Measurements from ENCODE around the gene TIE1. TPM values are rescaled to one million over a fixed set of nuclear protein-coding genes. Genes with fewer than 3 reads are reported as not detected.
"Not testable (repeated sequence)": the region's sequence is repeated elsewhere in the genome, so short reads cannot be mapped to it uniquely, and the experiment has no call there.

The TIE1 gene
- total RNA-seq, 2 experiments from 2014 or later = not detected

DNA sequence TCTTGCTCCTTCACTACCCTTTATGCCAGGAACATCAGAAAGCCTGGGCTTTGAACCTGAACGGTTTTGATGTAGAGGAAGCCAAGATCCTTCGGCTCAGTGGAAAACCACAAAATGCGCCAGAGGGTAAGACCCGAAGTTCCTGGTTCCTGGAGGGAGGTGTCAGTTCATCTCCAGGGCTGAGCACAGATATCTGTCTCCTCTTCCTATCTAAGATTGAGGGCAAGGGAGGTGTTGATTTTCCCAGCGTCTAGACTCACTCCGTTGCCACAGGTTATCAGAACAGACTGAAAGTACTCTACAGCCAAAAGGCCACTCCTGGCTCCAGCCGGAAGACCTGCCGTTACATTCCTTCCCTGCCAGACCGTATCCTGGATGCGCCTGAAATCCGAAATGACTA, 58.9 kb downstream of the TIE1 start:
- H3K27ac Mint-ChIP-seq = peak overlapping the region; percentile 95
- ChIA-PET CTCF (interaction anchor here (0.9 to 1.6 kb wide), 2 partner anchors 9 to 18 kb away, joined by 3 read pairs; partner anchors contain the start of gene ELOVL1), POLR2A (interaction anchor here (0.7 to 1.2 kb wide), 2 partner anchors 9 to 120 kb away, joined by 3 read pairs; no protein-coding TSS in a partner anchor)
- no peak for DNase-seq
- H3K27me3 Mint-ChIP-seq = no peaks in the 10 kb centered on the region
- H3K9me3 Mint-ChIP-seq = no peaks in the 10 kb centered on the region
- H3K36me3 Mint-ChIP-seq (ENCODE audit: low read depth) = peaks cover 55% of the 10 kb centered on the region
- H3K4me1 Mint-ChIP-seq = peaks cover 56% of the 10 kb centered on the region
- H3K4me3 Mint-ChIP-seq = peak overlapping the region; percentile 99

DNA sequence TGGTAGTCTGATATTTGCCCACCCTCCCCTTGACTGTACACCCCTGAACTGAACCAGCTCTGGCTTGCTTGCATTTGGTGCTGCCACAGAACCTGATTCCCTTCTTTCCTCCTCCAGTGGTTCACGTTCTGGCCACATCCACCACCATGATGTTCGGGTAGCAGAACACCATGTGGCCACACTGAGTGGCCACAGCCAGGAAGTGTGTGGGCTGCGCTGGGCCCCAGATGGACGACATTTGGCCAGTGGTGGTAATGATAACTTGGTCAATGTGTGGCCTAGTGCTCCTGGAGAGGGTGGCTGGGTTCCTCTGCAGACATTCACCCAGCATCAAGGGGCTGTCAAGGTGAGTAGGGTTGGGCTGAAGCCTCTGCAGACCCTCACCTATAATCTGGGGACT, 59.8 kb downstream of the TIE1 start:
- Mint-ChIP-seq H3K4me3 (peak overlapping the region; percentile 99), H3K27ac (peak overlapping the region; percentile 51), H3K9me3 (no peaks in the 10 kb centered on the region), H3K27me3 (no peaks in the 10 kb centered on the region), H3K4me1 (peaks cover 64% of the 10 kb centered on the region), H3K36me3 (ENCODE audit: low read depth) (peaks cover 63% of the 10 kb centered on the region)
- DNase-seq = no peak
- ChIA-PET CTCF (interaction anchor here (0.5 to 1.6 kb wide), 4 partner anchors 8 to 18 kb away, joined by 3 read pairs; partner anchors contain the start of gene ELOVL1), POLR2A (interaction anchor here (0.7 kb wide), 1 partner anchor 8 kb away, joined by 3 read pairs; no protein-coding TSS in a partner anchor)

DNA sequence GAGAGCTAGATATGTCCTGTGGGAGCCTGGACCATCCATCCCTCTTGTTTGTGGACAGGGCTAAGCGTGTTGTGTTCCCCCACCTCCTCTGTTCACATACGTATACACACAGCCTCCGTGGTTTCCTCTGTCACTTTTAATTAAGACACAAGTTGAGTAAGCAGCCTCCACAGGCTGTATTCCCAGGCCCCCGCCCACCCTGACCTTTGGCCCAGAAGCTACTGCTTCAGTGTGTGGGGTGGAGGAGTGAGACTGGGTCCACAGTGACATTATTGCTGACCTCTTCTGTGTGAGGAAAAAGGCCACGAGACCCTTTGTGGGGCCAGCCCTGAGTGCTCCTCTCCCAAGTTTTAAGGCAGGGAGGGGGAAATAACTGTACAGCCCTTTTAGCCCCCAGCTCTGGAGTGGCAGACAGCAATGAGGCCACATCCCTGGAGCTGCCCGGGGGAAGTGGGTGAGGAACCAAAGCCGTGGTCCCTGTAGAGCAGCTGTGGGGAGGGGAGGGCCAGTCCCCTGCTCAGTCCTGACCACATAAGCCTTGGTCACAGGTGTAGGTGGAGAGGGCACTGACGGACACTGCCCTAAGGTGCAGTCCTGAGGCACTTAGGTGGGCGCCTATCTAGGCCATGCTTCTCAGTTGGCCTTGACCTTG, 62.6 kb downstream of the TIE1 start:
- Mint-ChIP-seq H3K4me1 (peaks cover 65% of the 10 kb centered on the region), H3K36me3 (ENCODE audit: low read depth) (peaks cover 71% of the 10 kb centered on the region)

GRCh38 chr1:43363935-43364525, 63.2 kb downstream of the TIE1 start:
- no peak for DNase-seq
- H3K4me1 Mint-ChIP-seq = peaks cover 71% of the 10 kb centered on the region
- POLR2A ChIA-PET = no interaction called here
- no peaks in the 10 kb centered on the region for H3K9me3 Mint-ChIP-seq
- H3K27ac Mint-ChIP-seq = peak overlapping the region; percentile 19
- no peaks in the 10 kb centered on the region for H3K27me3 Mint-ChIP-seq
- CTCF ChIA-PET = no interaction called here
- H3K36me3 Mint-ChIP-seq (ENCODE audit: low read depth) = peaks cover 72% of the 10 kb centered on the region
- H3K4me3 Mint-ChIP-seq = no peak overlapping the region

More for the DNA sequence above, 62.6 kb downstream of the TIE1 start:
- H3K9me3 Mint-ChIP-seq = no peaks in the 10 kb centered on the region
- no peak overlapping the region for H3K4me3 Mint-ChIP-seq
- ChIA-PET CTCF (no interaction called here), POLR2A (no interaction called here)
- H3K27me3 Mint-ChIP-seq = no peaks in the 10 kb centered on the region
- no peak for DNase-seq
- peak overlapping the region; percentile 19 for H3K27ac Mint-ChIP-seq

DNA sequence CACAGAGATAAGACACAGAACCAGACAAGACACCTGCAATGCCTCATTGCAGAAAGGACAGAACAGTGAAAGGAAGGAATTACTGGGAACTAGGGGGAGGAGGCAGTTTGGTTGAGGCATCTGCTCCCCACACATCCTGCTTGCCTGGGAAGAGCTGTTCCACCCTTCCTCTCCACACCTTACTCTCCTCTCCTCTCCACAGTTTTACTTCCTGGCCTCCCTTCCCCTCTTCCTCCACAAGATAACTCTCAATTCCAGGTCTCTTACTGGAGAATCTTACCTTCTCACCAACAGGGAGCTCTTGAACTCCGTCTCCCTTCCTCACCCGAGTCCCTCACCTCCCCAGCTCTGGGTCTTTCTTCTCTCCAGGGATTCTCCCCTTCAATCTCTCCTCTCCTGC, 64.9 kb downstream of the TIE1 start:
- Mint-ChIP-seq H3K27me3 (no peaks in the 10 kb centered on the region), H3K4me1 (peaks cover 61% of the 10 kb centered on the region), H3K9me3 (no peaks in the 10 kb centered on the region), H3K27ac (peak overlapping the region; percentile 91), H3K36me3 (ENCODE audit: low read depth) (peaks cover 59% of the 10 kb centered on the region), H3K4me3 (peak overlapping the region; percentile 94)
- DNase-seq = no peak
- POLR2A ChIA-PET = no interaction called here
- CTCF ChIA-PET = interaction anchor here (1.5 kb wide), 1 partner anchor 25 kb away, joined by 4 read pairs; the partner anchor contains the start of genes MED8 and SZT2

DNA sequence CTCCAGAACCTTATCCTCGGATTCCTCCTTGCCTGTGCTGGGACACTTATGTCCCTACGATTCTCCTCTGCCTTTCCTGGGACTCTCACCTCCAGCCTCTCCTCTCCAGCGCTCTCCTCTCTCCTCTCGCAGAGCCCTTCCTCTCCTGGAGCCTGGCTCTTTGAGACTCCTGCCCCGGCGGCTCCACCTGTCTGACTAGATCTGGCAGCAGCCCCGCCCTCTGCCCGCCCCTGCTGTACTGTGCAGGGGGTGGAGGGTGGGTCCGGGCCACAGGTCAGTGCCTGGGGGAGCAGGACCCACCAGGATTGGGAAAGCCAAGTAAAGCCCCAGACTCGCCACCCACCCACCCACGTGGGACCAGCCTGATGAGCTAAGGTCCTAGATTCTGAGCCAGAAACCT, 65.4 kb downstream of the TIE1 start:
- POLR2A ChIA-PET = no interaction called here
- H3K4me3 Mint-ChIP-seq = peak overlapping the region; percentile 94

DNA sequence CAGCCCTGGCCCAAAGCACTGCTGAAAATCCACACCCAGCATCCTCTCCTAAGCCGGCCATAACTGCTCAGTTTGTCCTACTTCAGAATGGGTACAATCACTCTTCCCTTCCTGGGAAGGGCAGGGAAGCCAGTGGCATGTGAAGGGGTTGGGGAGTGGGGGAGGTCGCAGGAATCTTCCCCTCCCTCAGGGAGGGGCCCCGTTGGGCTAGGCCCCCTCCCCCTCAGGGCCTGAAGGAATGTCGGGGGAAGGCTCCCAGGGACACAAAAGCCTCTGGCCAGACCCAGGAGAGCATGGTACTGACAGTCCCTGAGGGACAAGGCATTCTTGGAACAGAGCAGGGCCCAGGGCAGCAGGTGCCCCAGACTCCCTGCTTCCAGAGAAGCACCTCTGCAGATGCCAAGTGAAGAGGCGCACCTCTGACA, 65.8 kb downstream of the TIE1 start:
- Mint-ChIP-seq H3K9me3 (no peaks in the 10 kb centered on the region), H3K36me3 (ENCODE audit: low read depth) (peaks cover 49% of the 10 kb centered on the region), H3K4me3 (peak overlapping the region; percentile 94), H3K4me1 (peaks cover 55% of the 10 kb centered on the region), H3K27ac (peak overlapping the region; percentile 91), H3K27me3 (no peaks in the 10 kb centered on the region)
- ChIA-PET POLR2A (interaction anchor here (0.6 kb wide), 1 partner anchor 650 kb away, joined by 4 read pairs; no protein-coding TSS in a partner anchor), CTCF (interaction anchor here (1.0 to 1.5 kb wide), 3 partner anchors 8 to 24 kb away, joined by 3 to 5 read pairs (median 4); partner anchors contain the start of genes CDC20, MED8 and SZT2)
- no peak for DNase-seq

More for the DNA sequence above, 65.4 kb downstream of the TIE1 start:
- Mint-ChIP-seq H3K9me3 (no peaks in the 10 kb centered on the region), H3K36me3 (ENCODE audit: low read depth) (peaks cover 54% of the 10 kb centered on the region), H3K4me1 (peaks cover 59% of the 10 kb centered on the region), H3K27me3 (no peaks in the 10 kb centered on the region), H3K27ac (peak overlapping the region; percentile 91)
- DNase-seq = no peak
- CTCF ChIA-PET = interaction anchor here (1.5 kb wide), 1 partner anchor 24 kb away, joined by 4 read pairs; the partner anchor contains the start of genes MED8 and SZT2

DNA sequence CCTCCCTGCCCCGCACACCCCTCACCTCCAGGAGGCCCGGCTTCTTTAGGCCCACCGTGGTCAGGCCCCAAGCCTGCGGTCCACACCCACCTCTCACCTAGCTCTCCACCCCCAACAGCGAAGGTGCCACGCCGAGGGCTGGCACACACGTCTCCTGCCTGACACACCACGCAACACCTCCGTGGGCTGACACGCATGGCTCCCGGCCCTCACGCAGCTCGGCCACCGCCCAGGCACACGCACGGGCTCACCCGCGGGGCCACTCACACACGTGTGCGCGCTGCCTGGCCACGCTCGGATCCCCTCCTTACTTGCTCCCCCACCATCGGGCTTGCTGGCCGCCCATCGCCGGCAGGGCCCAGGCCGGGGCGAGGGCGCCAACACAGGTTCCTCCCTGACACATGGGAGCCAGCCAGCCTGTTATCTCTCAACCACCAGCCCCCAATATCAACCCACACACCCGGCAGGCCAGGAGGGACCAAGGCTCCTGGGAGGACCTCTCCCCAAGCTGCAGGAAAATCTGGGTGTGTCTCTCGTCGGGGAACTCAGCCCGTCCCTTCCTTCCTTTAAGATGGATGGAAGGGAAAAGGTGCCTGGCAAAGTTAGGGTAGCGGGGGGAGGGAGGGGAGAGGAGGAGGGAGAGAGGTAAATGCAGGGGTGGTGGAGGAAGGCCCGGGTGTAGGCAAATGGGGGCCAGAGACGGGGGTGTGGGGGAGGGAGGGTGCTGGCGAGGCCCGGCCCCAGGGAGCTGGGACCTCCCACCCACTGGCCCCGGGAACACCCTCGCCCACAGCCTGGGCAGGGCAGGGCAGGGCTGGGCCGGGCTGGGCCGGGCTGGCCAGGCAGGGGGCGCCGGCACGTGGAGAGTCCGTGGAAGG, 66.5 kb downstream of the TIE1 start:
- H3K4me3 Mint-ChIP-seq = peak overlapping the region; percentile 94
- H3K9me3 Mint-ChIP-seq = no peaks in the 10 kb centered on the region
- POLR2A ChIA-PET = interaction anchor here (0.5 to 1.6 kb wide), 4 partner anchors 9 to 650 kb away, joined by 3 to 5 read pairs (median 4); partner anchors contain the start of genes CDC20 and KDM4A
- H3K4me1 Mint-ChIP-seq = peaks cover 48% of the 10 kb centered on the region
- peak; percentile 31 for DNase-seq
- peaks cover 43% of the 10 kb centered on the region for H3K36me3 Mint-ChIP-seq (ENCODE audit: low read depth)
- H3K27ac Mint-ChIP-seq = peak overlapping the region; percentile 91
- H3K27me3 Mint-ChIP-seq = no peaks in the 10 kb centered on the region
- CTCF ChIA-PET = interaction anchor here (1.0 to 1.5 kb wide), 8 partner anchors 7 to 23 kb away, joined by 3 to 5 read pairs (median 3); partner anchors contain the start of genes CDC20, MED8 and SZT2

- POLR2A ChIA-PET = interaction anchor here (0.5 to 1.6 kb wide), 4 partner anchors 8 to 282 kb away, joined by 3 to 5 read pairs (median 3); partner anchors contain the start of genes CDC20 and KDM4A
- H3K36me3 Mint-ChIP-seq (ENCODE audit: low read depth) = peaks cover 36% of the 10 kb centered on the region
Observed at GRCh38 chr1:43367904-43368645, 67.3 kb downstream of the TIE1 start, which contains the start of gene ELOVL1. Gene ELOVL1 (minus strand): TSS chr1:43368011. CDS start chr1:43365609, 2,402 bp downstream.

DNA sequence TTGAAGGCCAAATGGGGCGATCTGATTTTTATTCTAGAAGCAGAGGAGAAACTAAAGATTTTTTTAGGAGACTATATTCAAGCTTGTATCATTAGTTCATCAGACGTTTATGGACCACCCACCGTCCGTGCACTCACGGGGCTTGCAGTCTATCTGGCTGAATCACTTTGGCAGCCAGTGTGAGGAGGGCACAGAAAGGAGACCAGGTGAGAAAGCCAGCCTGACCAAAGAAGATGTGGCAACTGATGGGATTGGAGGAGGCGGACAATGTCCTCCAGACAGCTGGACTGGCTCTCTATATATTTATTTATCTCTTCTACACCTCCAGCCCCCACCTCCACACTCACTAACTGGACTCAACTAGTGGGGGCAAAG, 67.9 kb downstream of the TIE1 start:
- Mint-ChIP-seq H3K36me3 (ENCODE audit: low read depth) (peaks cover 34% of the 10 kb centered on the region), H3K4me1 (peaks cover 41% of the 10 kb centered on the region), H3K27me3 (no peaks in the 10 kb centered on the region), H3K4me3 (peak overlapping the region; percentile 94), H3K9me3 (no peaks in the 10 kb centered on the region), H3K27ac (peak overlapping the region; percentile 95)
- ChIA-PET CTCF (interaction anchor here (0.8 to 1.4 kb wide), 7 partner anchors 9 to 21 kb away, joined by 3 to 5 read pairs (median 3); partner anchors contain the start of genes MED8 and SZT2), POLR2A (interaction anchor here (0.9 to 1.6 kb wide), 2 partner anchors 9 to 20 kb away, joined by 3 read pairs; no protein-coding TSS in a partner anchor)
- DNase-seq = no peak

More at GRCh38 chr1:43367904-43368645, 67.3 kb downstream of the TIE1 start, which contains the start of gene ELOVL1:
- H3K27me3 Mint-ChIP-seq = no peaks in the 10 kb centered on the region
- peak within 1 kb of the TSS; percentile 94 for H3K4me3 Mint-ChIP-seq
- CTCF ChIA-PET = interaction anchor here (0.8 to 1.4 kb wide), 9 partner anchors 8 to 22 kb away, joined by 3 to 5 read pairs (median 3); partner anchors contain the start of genes CDC20, MED8 and SZT2
- no peaks in the 10 kb centered on the region for H3K9me3 Mint-ChIP-seq
- peaks cover 44% of the 10 kb centered on the region for H3K4me1 Mint-ChIP-seq
- DNase-seq = peak; percentile 90
- peak within 1 kb of the TSS; percentile 95 for H3K27ac Mint-ChIP-seq

- DNase-seq, H3K9me3 Mint-ChIP-seq, H3K4me3 Mint-ChIP-seq, H3K27me3 Mint-ChIP-seq, H3K27ac Mint-ChIP-seq, POLR2A ChIA-PET: not testable (repeated sequence)
- H3K36me3 Mint-ChIP-seq (ENCODE audit: low read depth) = peaks cover 24% of the 10 kb centered on the region
- CTCF ChIA-PET = interaction anchor here (0.6 to 0.9 kb wide), 4 partner anchors 9 to 1362 kb away, joined by 3 to 5 read pairs (median 3); no protein-coding TSS in a partner anchor
- H3K4me1 Mint-ChIP-seq = peaks cover 38% of the 10 kb centered on the region
Observed at GRCh38 chr1:43369779-43370178, 69.0 kb downstream of the TIE1 start.
